ENCODE measurements around the gene ZCCHC3.

Gene ZCCHC3

DNA sequence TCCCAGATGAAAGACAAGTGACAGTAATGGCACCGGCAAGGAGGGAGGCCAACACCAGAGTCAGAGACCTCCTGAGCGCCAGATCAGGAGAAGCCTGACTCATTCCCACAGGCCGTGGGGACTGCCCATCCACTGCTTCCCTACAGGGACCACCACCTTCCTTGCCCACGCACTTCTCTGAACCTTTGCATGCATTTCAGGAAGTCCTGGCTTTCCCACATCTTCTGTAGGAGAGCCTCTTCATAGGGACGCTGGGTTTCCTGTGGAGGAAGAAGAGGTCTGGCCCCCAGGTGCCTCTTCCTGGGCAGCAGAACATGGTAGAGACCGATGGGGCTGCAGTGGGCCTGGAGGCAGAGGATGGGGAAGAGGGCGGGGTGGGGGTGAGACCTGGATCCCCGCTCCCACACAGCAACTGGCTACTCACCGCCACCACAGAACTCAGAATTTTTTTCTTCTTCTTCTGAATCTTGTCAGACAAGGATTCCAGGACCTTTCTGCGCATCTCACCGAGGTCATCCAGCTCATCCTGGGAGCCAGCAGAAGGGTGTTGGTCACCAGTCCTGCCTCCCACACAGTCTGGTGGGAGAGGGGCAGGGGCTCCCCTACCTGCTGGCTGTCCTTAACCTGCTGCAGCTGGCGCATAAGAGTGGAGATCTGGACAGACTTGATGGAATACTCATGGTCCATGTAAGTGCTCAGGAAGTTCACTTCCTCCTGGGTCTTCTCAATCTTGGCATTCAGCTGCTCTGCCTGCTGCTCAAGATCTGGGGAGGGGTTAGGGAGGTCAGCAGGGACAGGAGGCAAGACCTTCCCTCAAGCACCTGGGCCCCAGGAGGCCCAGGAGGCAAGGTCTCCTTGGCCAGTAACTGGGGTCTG, 20.5 kb upstream of the ZCCHC3 start:
- no CpG with 5 or more reads among the region's 12 CpGs for WGBS (ENCODE audit: extremely low coverage, insufficient coverage, low lambda C conversion rate)
- DNase-seq: no peak
- no peak overlapping the region for H3K18ac ChIP-seq (ENCODE audit: low read length)

DNA sequence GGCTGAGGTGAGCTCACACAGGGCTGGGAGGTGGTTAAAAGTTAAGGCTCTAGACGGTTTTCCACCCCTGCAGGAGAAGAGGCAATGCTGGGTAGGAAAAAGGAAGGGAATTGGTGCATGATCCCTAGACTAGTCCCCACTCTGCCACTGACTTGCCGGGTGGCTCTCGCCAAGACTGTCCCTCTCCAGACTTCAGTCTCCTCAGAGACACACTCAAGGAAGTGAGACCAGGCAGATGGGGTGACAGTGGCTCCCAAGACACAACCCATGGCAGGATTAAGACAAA, 19.9 kb upstream of the ZCCHC3 start:
- no peak overlapping the region for H3K4me2 ChIP-seq (ENCODE audit: low read length)
- H3K56ac ChIP-seq (ENCODE audit: low read length): no peak overlapping the region
- H3K79me1 ChIP-seq (ENCODE audit: low read length): no peaks in the 10 kb centered on the region
- H2BK120ac ChIP-seq (ENCODE audit: low read depth, low read length): no peak overlapping the region
- H3K18ac ChIP-seq (ENCODE audit: low read length): no peak overlapping the region
- no peaks in the 10 kb centered on the region for H3K27me3 ChIP-seq (ENCODE audit: insufficient read depth, low read length, poor library complexity)
- H2AK5ac ChIP-seq (ENCODE audit: low read length): no peak overlapping the region
- H3K4me1 ChIP-seq (ENCODE audit: control insufficient read depth, low read depth, low read length): no peaks in the 10 kb centered on the region
- H3K9ac ChIP-seq (ENCODE audit: low read length): no peak overlapping the region
- no peak overlapping the region for H2BK15ac ChIP-seq (replicated peaks; ENCODE audit: low read depth)
- no peak overlapping the region for H3K23ac ChIP-seq (ENCODE audit: low read length)
- no peaks in the 10 kb centered on the region for H3K36me3 ChIP-seq (ENCODE audit: control insufficient read depth, insufficient read depth, low read length)
- H4K5ac ChIP-seq (ENCODE audit: low read length): no peak overlapping the region
- H3K27ac ChIP-seq (ENCODE audit: low read depth, low read length): no peak overlapping the region
- H2BK5ac ChIP-seq (ENCODE audit: low read length): no peak overlapping the region
- no peak overlapping the region for H4K8ac ChIP-seq (ENCODE audit: low read depth, low read length)
- DNase-seq: no peak
- no CpG with 5 or more reads among the region's 3 CpGs for WGBS (ENCODE audit: extremely low coverage, insufficient coverage, low lambda C conversion rate)
- H3K79me2 ChIP-seq (ENCODE audit: control insufficient read depth, insufficient read depth, low read length): no peaks in the 10 kb centered on the region
- H3K4me3 ChIP-seq (ENCODE audit: low read length): no peak overlapping the region
- H3K4ac ChIP-seq (ENCODE audit: low read depth, low read length): no peak overlapping the region

More for the DNA sequence above, 20.5 kb upstream of the ZCCHC3 start:
- H3K4ac ChIP-seq (ENCODE audit: low read depth, low read length): no peak overlapping the region
- no peaks in the 10 kb centered on the region for H3K79me1 ChIP-seq (ENCODE audit: low read length)
- H3K27ac ChIP-seq (ENCODE audit: low read depth, low read length): no peak overlapping the region
- H3K4me2 ChIP-seq (ENCODE audit: low read length): no peak overlapping the region
- H2BK15ac ChIP-seq (replicated peaks; ENCODE audit: low read depth): no peak overlapping the region
- H3K36me3 ChIP-seq (ENCODE audit: control insufficient read depth, insufficient read depth, low read length): no peaks in the 10 kb centered on the region
- H3K56ac ChIP-seq (ENCODE audit: low read length): no peak overlapping the region
- no peak overlapping the region for H2BK120ac ChIP-seq (ENCODE audit: low read depth, low read length)
- H2BK5ac ChIP-seq (ENCODE audit: low read length): no peak overlapping the region
- no peaks in the 10 kb centered on the region for H3K4me1 ChIP-seq (ENCODE audit: control insufficient read depth, low read depth, low read length)
- no peak overlapping the region for H4K5ac ChIP-seq (ENCODE audit: low read length)
- no peak overlapping the region for H2AK5ac ChIP-seq (ENCODE audit: low read length)
- H3K4me3 ChIP-seq (ENCODE audit: low read length): no peak overlapping the region
- no peaks in the 10 kb centered on the region for H3K79me2 ChIP-seq (ENCODE audit: control insufficient read depth, insufficient read depth, low read length)
- no peaks in the 10 kb centered on the region for H3K27me3 ChIP-seq (ENCODE audit: insufficient read depth, low read length, poor library complexity)
- no peak overlapping the region for H3K23ac ChIP-seq (ENCODE audit: low read length)
- no peak overlapping the region for H4K8ac ChIP-seq (ENCODE audit: low read depth, low read length)
- H3K9ac ChIP-seq (ENCODE audit: low read length): no peak overlapping the region

- Histone ChIP-seq H3K23ac (ENCODE audit: low read length) (no peak overlapping the region), H4K5ac (ENCODE audit: low read length) (no peak overlapping the region), H3K4me3 (ENCODE audit: low read length) (no peak overlapping the region), H4K8ac (ENCODE audit: low read depth, low read length) (no peak overlapping the region), H3K18ac (ENCODE audit: low read length) (no peak overlapping the region), H3K27me3 (ENCODE audit: insufficient read depth, low read length, poor library complexity) (no peaks in the 10 kb centered on the region), H3K27ac (ENCODE audit: low read depth, low read length) (no peak overlapping the region), H3K79me2 (ENCODE audit: control insufficient read depth, insufficient read depth, low read length) (no peaks in the 10 kb centered on the region), H3K36me3 (ENCODE audit: control insufficient read depth, insufficient read depth, low read length) (no peaks in the 10 kb centered on the region), H3K4me2 (ENCODE audit: low read length) (peak overlapping the region; percentile 16), H2AK5ac (ENCODE audit: low read length) (no peak overlapping the region), H3K9ac (ENCODE audit: low read length) (peak overlapping the region; percentile 38), H2BK5ac (ENCODE audit: low read length) (no peak overlapping the region), H2BK15ac (replicated peaks; ENCODE audit: low read depth) (no peak overlapping the region), H2BK120ac (ENCODE audit: low read depth, low read length) (no peak overlapping the region), H3K4me1 (ENCODE audit: control insufficient read depth, low read depth, low read length) (no peaks in the 10 kb centered on the region), H3K56ac (ENCODE audit: low read length) (no peak overlapping the region), H3K79me1 (ENCODE audit: low read length) (no peaks in the 10 kb centered on the region), H3K4ac (ENCODE audit: low read depth, low read length) (no peak overlapping the region)
- DNase-seq: no peak
- no CpG with 5 or more reads among the region's 5 CpGs for WGBS (ENCODE audit: extremely low coverage, insufficient coverage, low lambda C conversion rate)
These were observed 19.2 kb upstream of the ZCCHC3 start for GRCh38 chr20:278181-278580.

GRCh38 chr20:278607-279571, 18.5 kb upstream of the ZCCHC3 start:
- no peak overlapping the region for H3K18ac ChIP-seq (ENCODE audit: low read length)
- no CpG with 5 or more reads among the region's 88 CpGs for WGBS (ENCODE audit: extremely low coverage, insufficient coverage, low lambda C conversion rate)
- peak overlapping the region; percentile 59 for H3K9ac ChIP-seq (ENCODE audit: low read length)
- H2AK5ac ChIP-seq (ENCODE audit: low read length): no peak overlapping the region
- H2BK15ac ChIP-seq (replicated peaks; ENCODE audit: low read depth): no peak overlapping the region
- no peaks in the 10 kb centered on the region for H3K36me3 ChIP-seq (ENCODE audit: control insufficient read depth, insufficient read depth, low read length)
- no peaks in the 10 kb centered on the region for H3K27me3 ChIP-seq (ENCODE audit: insufficient read depth, low read length, poor library complexity)
- H3K79me1 ChIP-seq (ENCODE audit: low read length): no peaks in the 10 kb centered on the region
- peak overlapping the region; percentile 56 for H3K4me2 ChIP-seq (ENCODE audit: low read length)
- no peak overlapping the region for H4K5ac ChIP-seq (ENCODE audit: low read length)
- H3K4me1 ChIP-seq (ENCODE audit: control insufficient read depth, low read depth, low read length): no peaks in the 10 kb centered on the region
- H3K4me3 ChIP-seq (ENCODE audit: low read length): no peak overlapping the region
- no peak overlapping the region for H3K27ac ChIP-seq (ENCODE audit: low read depth, low read length)
- no peak overlapping the region for H3K23ac ChIP-seq (ENCODE audit: low read length)
- H3K79me2 ChIP-seq (ENCODE audit: control insufficient read depth, insufficient read depth, low read length): no peaks in the 10 kb centered on the region
- H2BK5ac ChIP-seq (ENCODE audit: low read length): no peak overlapping the region
- no peak overlapping the region for H4K8ac ChIP-seq (ENCODE audit: low read depth, low read length)
- DNase-seq: peak; percentile 77
- H3K4ac ChIP-seq (ENCODE audit: low read depth, low read length): no peak overlapping the region
- peak overlapping the region; percentile 79 for H3K56ac ChIP-seq (ENCODE audit: low read length)
- no peak overlapping the region for H2BK120ac ChIP-seq (ENCODE audit: low read depth, low read length)

- Histone ChIP-seq H3K4me3 (ENCODE audit: low read length) (no peak overlapping the region), H3K4ac (ENCODE audit: low read depth, low read length) (no peak overlapping the region), H3K36me3 (ENCODE audit: control insufficient read depth, insufficient read depth, low read length) (no peaks in the 10 kb centered on the region), H3K56ac (ENCODE audit: low read length) (no peak overlapping the region), H2BK120ac (ENCODE audit: low read depth, low read length) (no peak overlapping the region), H3K27ac (ENCODE audit: low read depth, low read length) (no peak overlapping the region), H2BK15ac (replicated peaks; ENCODE audit: low read depth) (no peak overlapping the region), H3K23ac (ENCODE audit: low read length) (no peak overlapping the region), H4K5ac (ENCODE audit: low read length) (no peak overlapping the region), H2AK5ac (ENCODE audit: low read length) (no peak overlapping the region), H3K27me3 (ENCODE audit: insufficient read depth, low read length, poor library complexity) (no peaks in the 10 kb centered on the region), H3K9ac (ENCODE audit: low read length) (no peak overlapping the region), H2BK5ac (ENCODE audit: low read length) (no peak overlapping the region), H3K4me2 (ENCODE audit: low read length) (no peak overlapping the region), H4K8ac (ENCODE audit: low read depth, low read length) (no peak overlapping the region), H3K79me1 (ENCODE audit: low read length) (no peaks in the 10 kb centered on the region), H3K18ac (ENCODE audit: low read length) (no peak overlapping the region), H3K4me1 (ENCODE audit: control insufficient read depth, low read depth, low read length) (no peaks in the 10 kb centered on the region), H3K79me2 (ENCODE audit: control insufficient read depth, insufficient read depth, low read length) (no peaks in the 10 kb centered on the region)
- DNase-seq: no peak
- no CpG with 5 or more reads among the region's 3 CpGs for WGBS (ENCODE audit: extremely low coverage, insufficient coverage, low lambda C conversion rate)
These were observed 13.2 kb upstream of the ZCCHC3 start for GRCh38 chr20:284172-284571.

Data from mesendoderm (in vitro differentiated cells).